HL-60 (cell line): Measurements from ENCODE around the gene PSMD1.

Source experiments
- DNase-seq, 2 experiments: peaks; one replicate each; pipeline ENCODE4 v3.0.0-alpha.2; 2010 to 2020; ENCODE audit warnings: low read depth in 1 of 2, low spot score in 1 of 2
- H3K27ac ChIP-seq: fragments of 250-450 bp; sonication (Bioruptor Pico); replicated peaks from 2 replicates; pipeline ENCODE4 v1.5.1; 2020; ENCODE audit warnings: mild to moderate bottlenecking, moderate library complexity
- H3K27me3 ChIP-seq: fragments of 250-450 bp; sonication (Bioruptor Pico); 2 replicates; pipeline ENCODE4 v1.5.1; 2021; ENCODE audit warnings: mild to moderate bottlenecking, moderate library complexity; ENCODE audit not compliant: insufficient read depth, poor library complexity, severe bottlenecking
- H3K4me3 ChIP-seq: replicated peaks from 2 replicates; pipeline ENCODE4 v1.5.1; 2011; ENCODE audit warnings: mild to moderate bottlenecking, control low read depth, low read length; ENCODE audit not compliant: insufficient read depth
- GABPA ChIP-seq: IDR thresholded peaks from 2 replicates; pipeline ENCODE4 v1.6.1; 2012; ENCODE audit warnings: low read depth
- POLR2AphosphoS5 ChIP-seq: IDR thresholded peaks from 2 replicates; pipeline ENCODE4 v1.6.1; 2012; ENCODE audit warnings: low read depth
- SPI1 ChIP-seq: IDR thresholded peaks from 2 replicates; pipeline ENCODE4 v1.6.1; 2012; ENCODE audit warnings: low read depth, mild to moderate bottlenecking, borderline replicate concordance
- TF ChIP-seq, protein P1 (sequence below): IDR thresholded peaks from 2 replicates; pipeline ENCODE4 v1.6.1; 2012; ENCODE audit warnings: low read depth; ENCODE audit not compliant: insufficient replicate concordance
- TF ChIP-seq, protein P2 (sequence below): IDR thresholded peaks from one replicate; pipeline ENCODE4 v1.5.1; 2011; ENCODE audit warnings: low read length, control low read depth, inconsistent platforms; ENCODE audit not compliant: insufficient read depth

PSMD1 gene

DNA sequence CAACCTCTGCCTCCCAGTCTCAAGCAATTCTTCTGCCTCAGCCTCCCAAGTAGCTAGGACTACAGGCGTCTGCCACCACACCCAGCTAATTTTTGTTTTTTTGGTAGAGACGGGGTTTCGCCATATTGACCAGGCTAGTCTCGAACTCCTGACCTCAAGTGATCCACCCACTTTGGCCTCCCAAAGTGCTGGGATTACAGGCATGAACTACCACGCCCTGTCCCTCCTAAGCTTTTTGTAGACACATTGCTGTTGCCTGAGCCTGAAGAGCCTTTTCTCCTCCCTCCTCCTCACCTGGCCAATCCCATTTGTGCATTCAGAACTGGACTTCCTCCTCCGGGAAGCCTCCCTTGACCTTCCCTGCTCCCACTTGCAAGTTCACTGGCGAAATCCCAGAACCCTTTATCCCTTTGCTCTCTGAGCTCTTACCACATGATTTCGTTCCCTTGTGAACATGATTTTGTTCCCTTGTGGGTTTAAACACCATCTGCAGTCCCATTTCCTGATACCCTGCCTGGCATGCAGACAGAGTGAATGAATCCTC is 16.8 kb upstream of the PSMD1 start:
- H3K4me3 ChIP-seq = no peak overlapping the region
- no peak overlapping the region for H3K27ac ChIP-seq
- peaks cover 44% of the 10 kb centered on the region for H3K27me3 ChIP-seq
- TF ChIP-seq, protein P1, sequence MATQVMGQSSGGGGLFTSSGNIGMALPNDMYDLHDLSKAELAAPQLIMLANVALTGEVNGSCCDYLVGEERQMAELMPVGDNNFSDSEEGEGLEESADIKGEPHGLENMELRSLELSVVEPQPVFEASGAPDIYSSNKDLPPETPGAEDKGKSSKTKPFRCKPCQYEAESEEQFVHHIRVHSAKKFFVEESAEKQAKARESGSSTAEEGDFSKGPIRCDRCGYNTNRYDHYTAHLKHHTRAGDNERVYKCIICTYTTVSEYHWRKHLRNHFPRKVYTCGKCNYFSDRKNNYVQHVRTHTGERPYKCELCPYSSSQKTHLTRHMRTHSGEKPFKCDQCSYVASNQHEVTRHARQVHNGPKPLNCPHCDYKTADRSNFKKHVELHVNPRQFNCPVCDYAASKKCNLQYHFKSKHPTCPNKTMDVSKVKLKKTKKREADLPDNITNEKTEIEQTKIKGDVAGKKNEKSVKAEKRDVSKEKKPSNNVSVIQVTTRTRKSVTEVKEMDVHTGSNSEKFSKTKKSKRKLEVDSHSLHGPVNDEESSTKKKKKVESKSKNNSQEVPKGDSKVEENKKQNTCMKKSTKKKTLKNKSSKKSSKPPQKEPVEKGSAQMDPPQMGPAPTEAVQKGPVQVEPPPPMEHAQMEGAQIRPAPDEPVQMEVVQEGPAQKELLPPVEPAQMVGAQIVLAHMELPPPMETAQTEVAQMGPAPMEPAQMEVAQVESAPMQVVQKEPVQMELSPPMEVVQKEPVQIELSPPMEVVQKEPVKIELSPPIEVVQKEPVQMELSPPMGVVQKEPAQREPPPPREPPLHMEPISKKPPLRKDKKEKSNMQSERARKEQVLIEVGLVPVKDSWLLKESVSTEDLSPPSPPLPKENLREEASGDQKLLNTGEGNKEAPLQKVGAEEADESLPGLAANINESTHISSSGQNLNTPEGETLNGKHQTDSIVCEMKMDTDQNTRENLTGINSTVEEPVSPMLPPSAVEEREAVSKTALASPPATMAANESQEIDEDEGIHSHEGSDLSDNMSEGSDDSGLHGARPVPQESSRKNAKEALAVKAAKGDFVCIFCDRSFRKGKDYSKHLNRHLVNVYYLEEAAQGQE = no peak
- TF ChIP-seq, protein P2, sequence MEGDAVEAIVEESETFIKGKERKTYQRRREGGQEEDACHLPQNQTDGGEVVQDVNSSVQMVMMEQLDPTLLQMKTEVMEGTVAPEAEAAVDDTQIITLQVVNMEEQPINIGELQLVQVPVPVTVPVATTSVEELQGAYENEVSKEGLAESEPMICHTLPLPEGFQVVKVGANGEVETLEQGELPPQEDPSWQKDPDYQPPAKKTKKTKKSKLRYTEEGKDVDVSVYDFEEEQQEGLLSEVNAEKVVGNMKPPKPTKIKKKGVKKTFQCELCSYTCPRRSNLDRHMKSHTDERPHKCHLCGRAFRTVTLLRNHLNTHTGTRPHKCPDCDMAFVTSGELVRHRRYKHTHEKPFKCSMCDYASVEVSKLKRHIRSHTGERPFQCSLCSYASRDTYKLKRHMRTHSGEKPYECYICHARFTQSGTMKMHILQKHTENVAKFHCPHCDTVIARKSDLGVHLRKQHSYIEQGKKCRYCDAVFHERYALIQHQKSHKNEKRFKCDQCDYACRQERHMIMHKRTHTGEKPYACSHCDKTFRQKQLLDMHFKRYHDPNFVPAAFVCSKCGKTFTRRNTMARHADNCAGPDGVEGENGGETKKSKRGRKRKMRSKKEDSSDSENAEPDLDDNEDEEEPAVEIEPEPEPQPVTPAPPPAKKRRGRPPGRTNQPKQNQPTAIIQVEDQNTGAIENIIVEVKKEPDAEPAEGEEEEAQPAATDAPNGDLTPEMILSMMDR = no peak
- no peak for DNase-seq

DNA sequence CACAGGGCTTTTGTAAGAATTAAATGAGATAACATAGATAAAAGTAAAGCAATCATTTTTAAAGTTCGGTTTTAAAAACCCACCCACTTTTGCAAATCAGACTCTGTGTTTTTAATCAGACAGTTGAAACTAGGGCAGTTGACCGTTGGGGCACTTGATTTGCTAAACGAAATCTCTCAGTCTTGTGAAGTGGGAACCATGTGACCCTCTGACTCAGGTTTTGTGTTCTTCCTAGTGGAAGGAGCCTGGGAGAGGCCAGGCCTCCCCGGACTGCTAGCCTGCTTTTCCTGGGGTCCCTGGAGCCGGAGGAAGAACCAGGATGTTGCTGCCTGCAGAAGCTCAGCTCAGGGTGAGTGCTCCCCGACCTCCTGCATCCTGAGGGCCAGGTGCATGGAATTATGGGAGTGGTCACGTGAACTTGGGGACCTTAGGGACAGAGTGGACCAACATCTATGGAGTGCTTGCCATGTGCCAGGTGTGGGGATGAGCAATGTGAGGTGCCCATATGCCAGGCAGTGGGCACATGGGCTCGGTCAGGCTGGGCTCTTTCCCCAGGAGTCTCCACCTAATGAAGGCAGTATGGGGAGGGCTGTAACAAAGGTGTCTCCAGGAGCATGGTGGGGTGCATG is 15.5 kb upstream of the PSMD1 start:
- H3K27me3 ChIP-seq = peaks cover 34% of the 10 kb centered on the region
- no peak overlapping the region for H3K27ac ChIP-seq
- no peak for DNase-seq

DNA sequence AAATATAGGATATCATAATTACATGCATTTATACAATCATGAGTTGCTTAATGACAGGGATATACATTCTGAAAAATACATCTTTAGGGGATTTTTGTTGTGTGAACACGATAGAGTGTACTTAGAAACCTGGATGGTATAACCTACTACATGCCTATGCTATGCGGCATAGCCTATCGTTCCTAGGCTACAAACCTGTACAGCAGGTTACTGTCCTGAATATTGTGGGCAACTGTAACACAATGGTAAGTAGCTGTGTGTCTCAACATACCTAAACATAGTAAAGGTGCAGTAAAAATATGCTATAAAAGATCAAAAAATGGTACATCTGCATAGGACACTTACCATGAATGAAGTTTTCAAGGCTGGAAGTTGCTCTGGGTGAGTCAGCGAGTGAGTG is 12.9 kb upstream of the PSMD1 start:
- peaks cover 20% of the 10 kb centered on the region for H3K27me3 ChIP-seq
- DNase-seq = no peak
- H3K27ac ChIP-seq = no peak overlapping the region
- TF ChIP-seq SPI1 = no peak
- H3K4me3 ChIP-seq = no peak overlapping the region

More for the DNA sequence above, 15.5 kb upstream of the PSMD1 start:
- TF ChIP-seq, protein P2 = no peak
- TF ChIP-seq SPI1 = no peak
- TF ChIP-seq, protein P1 = no peak
- TF ChIP-seq GABPA = no peak
- TF ChIP-seq POLR2AphosphoS5 = no peak
- H3K4me3 ChIP-seq = no peak overlapping the region

DNA sequence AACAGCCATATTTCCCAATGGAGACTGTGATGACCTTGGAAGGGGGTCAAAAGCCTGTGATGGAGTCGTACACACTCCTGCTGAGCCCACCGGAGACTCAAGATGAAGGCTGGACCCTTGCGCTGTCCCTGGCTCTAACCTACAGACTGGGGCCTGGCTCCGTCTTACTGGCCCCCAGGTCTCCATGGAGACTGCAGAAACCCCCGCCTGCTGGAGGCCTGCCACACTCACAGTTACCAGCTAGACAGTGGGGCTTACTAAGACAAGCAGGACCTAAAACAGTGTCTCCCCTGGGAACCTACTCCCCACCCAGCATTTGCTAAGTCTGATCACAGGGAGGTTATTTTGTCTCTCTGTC is 9.8 kb upstream of the PSMD1 start:
- H3K27ac ChIP-seq = no peak overlapping the region
- peaks cover 2% of the 10 kb centered on the region for H3K27me3 ChIP-seq
- H3K4me3 ChIP-seq = no peak overlapping the region
- TF ChIP-seq, protein P1 = no peak
- no peak for TF ChIP-seq SPI1
- TF ChIP-seq GABPA = no peak
- TF ChIP-seq POLR2AphosphoS5 = no peak
- TF ChIP-seq, protein P2 = no peak
- DNase-seq = no peak
